ENCODE results near the gene NAALADL1. TPM values are rescaled to one million over a fixed set of nuclear protein-coding genes. Genes with fewer than 3 reads are reported as not detected.

The NAALADL1 gene
- total and polyA plus RNA-seq, 9 of the 15 experiments (the other 6 are each of a cell fraction or from before 2014, with no cell fraction given), result 0.06 to 0.72 (median 0.22) TPM; not detected in 4

DNA sequence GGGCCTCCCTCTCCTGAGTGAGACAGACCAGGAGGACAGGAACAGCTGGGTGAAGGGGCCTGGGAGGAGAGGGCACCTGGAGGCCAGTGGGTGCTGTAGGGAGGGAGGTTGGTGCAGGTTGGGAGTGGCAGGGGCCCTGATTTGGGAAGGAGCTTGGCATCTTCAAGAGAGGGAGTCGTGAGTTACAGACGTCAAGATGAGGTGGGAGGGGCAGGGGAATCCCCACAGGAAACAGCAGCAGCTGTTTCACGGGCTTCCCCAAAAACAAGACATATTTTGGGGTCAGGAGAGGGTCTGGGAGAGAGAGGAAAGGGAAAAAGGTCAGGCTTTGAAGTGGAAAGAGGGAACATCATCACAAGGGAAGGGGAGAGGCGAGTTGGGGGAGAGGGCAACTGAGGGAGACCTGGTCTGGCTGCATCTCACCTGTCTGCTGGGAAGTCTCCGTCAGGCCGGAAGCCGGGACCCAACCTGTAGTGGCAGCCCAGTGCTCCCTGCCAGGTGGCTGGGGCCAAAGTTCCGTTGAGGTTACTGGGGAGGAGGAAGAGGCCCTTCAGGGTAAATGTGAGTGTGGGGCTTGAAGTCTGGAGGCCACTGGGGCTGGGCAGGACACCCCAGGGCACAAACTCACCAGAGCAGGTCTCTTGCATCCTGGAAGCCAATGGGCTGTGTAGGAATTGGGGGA, 4.4 kb downstream of the NAALADL1 start:
- TF ChIP-seq, protein P1, sequence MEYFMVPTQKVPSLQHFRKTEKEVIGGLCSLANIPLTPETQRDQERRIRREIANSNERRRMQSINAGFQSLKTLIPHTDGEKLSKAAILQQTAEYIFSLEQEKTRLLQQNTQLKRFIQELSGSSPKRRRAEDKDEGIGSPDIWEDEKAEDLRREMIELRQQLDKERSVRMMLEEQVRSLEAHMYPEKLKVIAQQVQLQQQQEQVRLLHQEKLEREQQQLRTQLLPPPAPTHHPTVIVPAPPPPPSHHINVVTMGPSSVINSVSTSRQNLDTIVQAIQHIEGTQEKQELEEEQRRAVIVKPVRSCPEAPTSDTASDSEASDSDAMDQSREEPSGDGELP (CRISPR knock-in tag; IDR thresholded peaks at IDR 0.05; ENCODE audit: borderline replicate concordance), result peak; percentile 13; the same call in 1 of the 2 replicates
- TF ChIP-seq, protein P2, sequence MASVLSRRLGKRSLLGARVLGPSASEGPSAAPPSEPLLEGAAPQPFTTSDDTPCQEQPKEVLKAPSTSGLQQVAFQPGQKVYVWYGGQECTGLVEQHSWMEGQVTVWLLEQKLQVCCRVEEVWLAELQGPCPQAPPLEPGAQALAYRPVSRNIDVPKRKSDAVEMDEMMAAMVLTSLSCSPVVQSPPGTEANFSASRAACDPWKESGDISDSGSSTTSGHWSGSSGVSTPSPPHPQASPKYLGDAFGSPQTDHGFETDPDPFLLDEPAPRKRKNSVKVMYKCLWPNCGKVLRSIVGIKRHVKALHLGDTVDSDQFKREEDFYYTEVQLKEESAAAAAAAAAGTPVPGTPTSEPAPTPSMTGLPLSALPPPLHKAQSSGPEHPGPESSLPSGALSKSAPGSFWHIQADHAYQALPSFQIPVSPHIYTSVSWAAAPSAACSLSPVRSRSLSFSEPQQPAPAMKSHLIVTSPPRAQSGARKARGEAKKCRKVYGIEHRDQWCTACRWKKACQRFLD (CRISPR knock-in tag; IDR thresholded peaks at IDR 0.05), result no peak
- no peaks in the 10 kb centered on the region for H3K79me2 ChIP-seq (ENCODE audit: control insufficient read depth, insufficient read depth, low read length)
- no peak overlapping the region for H2AFZ ChIP-seq (ENCODE audit: low read depth, low read length)
- no peaks in the 10 kb centered on the region for H3K9me3 ChIP-seq (replicated peaks; ENCODE audit: control insufficient read depth, insufficient read depth, low read depth, low read length)
- DNase-seq (ENCODE audit: extremely low read depth in 1 of 4, low spot score in 3 of 4) (no peak), ATAC-seq (no peak), FAIRE-seq (no peak)
- ChIA-PET POLR2A (interaction anchor here (0.6 to 1.5 kb wide), 4 partner anchors 13 to 107 kb away, joined by 3 to 7 read pairs (median 4); partner anchors contain the start of gene SAC3D1), CTCF (ENCODE audit: low intra/inter-chr PET ratio) (no interaction called here)
- peaks cover 0 to 20% of the 10 kb centered on the region in 2 experiments; a peak in 2 of 5 replicates for H3K4me1 ChIP-seq (replicated peaks in 1 of 2; ENCODE audit: control insufficient read depth in 2 of 2, insufficient read depth in 2 of 2, low read length in 2 of 2)
- in situ Hi-C loops (cut with MboI), result no loop called here
- intact Hi-C loops (cut with micrococcal nuclease), result no loop called here
- peak overlapping the region in 1 of 2 experiments; percentile 80; a peak in 2 of 4 replicates for H3K9ac ChIP-seq (ENCODE audit: insufficient read depth in 1 of 2, low read depth in 2 of 2, low read length in 2 of 2)
- H4K20me1 ChIP-seq (replicated peaks; ENCODE audit: control insufficient read depth, insufficient read depth, low read length), result no peaks in the 10 kb centered on the region
- H3K27me3 ChIP-seq (ENCODE audit: control insufficient read depth in 2 of 2, insufficient read depth in 2 of 2, low read length in 2 of 2), result no peaks in the 10 kb centered on the region; a peak in 2 of 5 replicates
- no TSS peak for BruUV-seq (replicated peaks)
- H3K4me2 ChIP-seq (ENCODE audit: insufficient read depth, low read length), result no peak overlapping the region
- no peak overlapping the region for H3K27ac ChIP-seq (ENCODE audit: extremely low read depth, low read depth, low read length)
- 51% methylated on average over 4 of the region's 8 CpGs for WGBS (ENCODE audit: insufficient coverage, low coverage, missing lambda C conversion rate)
- no peaks in the 10 kb centered on the region for H3K9me1 ChIP-seq (ENCODE audit: control insufficient read depth, insufficient read depth, low read length)
- no peaks in the 10 kb centered on the region for H3K36me3 ChIP-seq (ENCODE audit: control insufficient read depth, insufficient read depth, low read length)
- no peak overlapping the region for H3K4me3 ChIP-seq

Data from K562 (cell line).